Choroid plexus epithelial cell (primary cell): ENCODE measurements around the gene NDUFB2.
"Not testable (repeated sequence)": the region's sequence is repeated elsewhere in the genome, so short reads cannot be mapped to it uniquely, and the experiment has no call there.

Experiments
- DNase-seq: peaks from one replicate; pipeline ENCODE4 v3.0.0-alpha.2; 2010; ENCODE audit warnings: low read depth
- H3K4me3 ChIP-seq: 2 replicates; pipeline ENCODE4 v1.5.1; 2011; ENCODE audit warnings: low read depth, mild to moderate bottlenecking, control low read depth, low read length, moderate library complexity
- CTCF ChIP-seq: conservative IDR thresholded peaks from 2 replicates; pipeline ENCODE4 v1.5.1; 2011; ENCODE audit warnings: low read depth, mild to moderate bottlenecking, control low read depth, inconsistent platforms, low read length, moderate library complexity

The NDUFB2 gene

GRCh38 chr7:140724706-140725105 lies 28.2 kb downstream of the NDUFB2 start:
- no peak for TF ChIP-seq CTCF
- no peak overlapping the region for H3K4me3 ChIP-seq
- DNase-seq: no peak

- peak; percentile 67 for TF ChIP-seq CTCF
- no peak overlapping the region for H3K4me3 ChIP-seq
- DNase-seq: peak; percentile 73
Observed at GRCh38 chr7:140726281-140726680, 29.8 kb downstream of the NDUFB2 start.

GRCh38 chr7:140732416-140732815 lies 35.9 kb downstream of the NDUFB2 start:
- DNase-seq: no peak
- TF ChIP-seq CTCF: no peak
- no peak overlapping the region for H3K4me3 ChIP-seq

- TF ChIP-seq CTCF: no peak
- H3K4me3 ChIP-seq: no peak overlapping the region
- no peak for DNase-seq
Observed at GRCh38 chr7:140734096-140734495, 37.6 kb downstream of the NDUFB2 start.

GRCh38 chr7:140734729-140735128 lies 38.2 kb downstream of the NDUFB2 start:
- H3K4me3 ChIP-seq: no peak overlapping the region
- DNase-seq: no peak
- no peak for TF ChIP-seq CTCF

- no peak overlapping the region for H3K4me3 ChIP-seq
- no peak for DNase-seq
- no peak for TF ChIP-seq CTCF
Observed at GRCh38 chr7:140738280-140738679, 41.8 kb downstream of the NDUFB2 start.

- H3K4me3 ChIP-seq, DNase-seq: not testable (repeated sequence)
Observed at GRCh38 chr7:140743255-140743654, 46.7 kb downstream of the NDUFB2 start.

GRCh38 chr7:140744005-140744404 lies 47.5 kb downstream of the NDUFB2 start:
- no peak for TF ChIP-seq CTCF
- DNase-seq: no peak
- H3K4me3 ChIP-seq: no peak overlapping the region
